Colonic mucosa (tissue), 4 donors: Measurements from ENCODE around the gene ELMO1. TPM values are rescaled to one million over a fixed set of nuclear protein-coding genes. Genes with fewer than 3 reads are reported as not detected.

ENCODE experiments used
- DNase-seq: peaks from one replicate; pipeline ENCODE4 v3.0.0-alpha.2; 2020
- H3K27ac ChIP-seq: fragments of 200-600 bp; one replicate; pipeline ENCODE4 v1.8.0; 2021
- H3K27me3 ChIP-seq: fragments of 200-600 bp; one replicate; pipeline ENCODE4 v1.8.0; 2021
- H3K36me3 ChIP-seq: fragments of 200-600 bp; one replicate; pipeline ENCODE4 v1.8.0; 2021
- H3K4me1 ChIP-seq: fragments of 200-600 bp; one replicate; pipeline ENCODE4 v1.8.0; 2021; ENCODE audit warnings: mild to moderate bottlenecking
- H3K4me3 ChIP-seq: fragments of 200-600 bp; one replicate; pipeline ENCODE4 v1.8.0; 2021
- H3K9ac ChIP-seq, 2 donors: one replicate each; pipeline ENCODE4 v1.7.0; 2013; ENCODE audit warnings: control low read depth in 2 of 2, low read depth in 2 of 2, low read length in 2 of 2
- H3K9me3 ChIP-seq: fragments of 200-600 bp; one replicate; pipeline ENCODE4 v1.8.0; 2021
- intact Hi-C: fragments of 100-400 bp; cut with DNase I; formaldehyde crosslinking; loops from one replicate; pipeline ENCODE4 v1.14.1; 2022
- total RNA-seq, 2 donors: library from RNA; stranded (reverse); fragmentation: NEBNext Ultra II Directional in 1 of 2; extraction: Animal tissue kit (Norgen Biotek cat#: 25700) in 1 of 2; gene quantifications; one replicate each; pipeline ENCODE4 v1.2.1, GENCODE V29; 2021
- TF ChIP-seq, protein P1 (sequence below): fragments of 200-600 bp; IDR thresholded peaks from one replicate; pipeline ENCODE4 v1.8.0; 2022; ENCODE audit warnings: antibody characterized with exemption, mild to moderate bottlenecking
- donor health status: healthy.
- donor health status: DM: no; HTN: no; CAD: no.
- donor health status: DM: no; HTN: no; CAD: no.

Gene ELMO1
- total RNA-seq, 2 donors from 2014 or later: 4.2 to 4.7 TPM

DNA sequence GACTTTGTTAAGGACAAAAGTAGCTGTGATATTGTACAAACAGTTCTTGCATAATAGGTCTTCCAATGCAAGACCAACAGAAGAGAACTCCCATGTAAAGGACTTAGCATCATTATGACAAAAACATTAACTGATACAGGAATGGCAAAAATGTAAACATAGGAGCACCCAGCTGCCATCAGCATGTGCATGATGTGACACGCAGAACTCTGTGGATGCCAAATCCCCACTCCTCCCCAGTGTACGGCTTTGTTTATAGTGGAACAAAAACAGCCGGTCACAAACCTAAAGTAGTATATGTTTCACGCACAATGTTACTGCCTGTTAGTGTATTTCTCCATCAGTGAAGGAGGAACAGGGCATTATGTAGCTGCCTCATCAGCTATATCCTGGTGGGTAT is 408.3 kb downstream of the ELMO1 start:
- TF ChIP-seq, protein P1, sequence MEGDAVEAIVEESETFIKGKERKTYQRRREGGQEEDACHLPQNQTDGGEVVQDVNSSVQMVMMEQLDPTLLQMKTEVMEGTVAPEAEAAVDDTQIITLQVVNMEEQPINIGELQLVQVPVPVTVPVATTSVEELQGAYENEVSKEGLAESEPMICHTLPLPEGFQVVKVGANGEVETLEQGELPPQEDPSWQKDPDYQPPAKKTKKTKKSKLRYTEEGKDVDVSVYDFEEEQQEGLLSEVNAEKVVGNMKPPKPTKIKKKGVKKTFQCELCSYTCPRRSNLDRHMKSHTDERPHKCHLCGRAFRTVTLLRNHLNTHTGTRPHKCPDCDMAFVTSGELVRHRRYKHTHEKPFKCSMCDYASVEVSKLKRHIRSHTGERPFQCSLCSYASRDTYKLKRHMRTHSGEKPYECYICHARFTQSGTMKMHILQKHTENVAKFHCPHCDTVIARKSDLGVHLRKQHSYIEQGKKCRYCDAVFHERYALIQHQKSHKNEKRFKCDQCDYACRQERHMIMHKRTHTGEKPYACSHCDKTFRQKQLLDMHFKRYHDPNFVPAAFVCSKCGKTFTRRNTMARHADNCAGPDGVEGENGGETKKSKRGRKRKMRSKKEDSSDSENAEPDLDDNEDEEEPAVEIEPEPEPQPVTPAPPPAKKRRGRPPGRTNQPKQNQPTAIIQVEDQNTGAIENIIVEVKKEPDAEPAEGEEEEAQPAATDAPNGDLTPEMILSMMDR: no peak
- no peaks in the 10 kb centered on the region for H3K4me1 ChIP-seq
- H3K27me3 ChIP-seq: no peaks in the 10 kb centered on the region
- H3K9ac ChIP-seq: no peak overlapping the region
- intact Hi-C loops: no loop called here
- no peaks in the 10 kb centered on the region for H3K9me3 ChIP-seq
- no peaks in the 10 kb centered on the region for H3K36me3 ChIP-seq
- no peak overlapping the region for H3K4me3 ChIP-seq
- H3K27ac ChIP-seq: no peak overlapping the region
- no peak for DNase-seq

- no peaks in the 10 kb centered on the region for H3K9me3 ChIP-seq
- TF ChIP-seq, protein P1: no peak
- no peak overlapping the region for H3K4me3 ChIP-seq
- no peaks in the 10 kb centered on the region for H3K27me3 ChIP-seq
- no peaks in the 10 kb centered on the region for H3K4me1 ChIP-seq
- H3K36me3 ChIP-seq: no peaks in the 10 kb centered on the region
- DNase-seq: no peak
- intact Hi-C loops: no loop called here
- no peak overlapping the region for H3K27ac ChIP-seq
- no peak overlapping the region for H3K9ac ChIP-seq
Observed at GRCh38 chr7:37039131-37039749, 409.4 kb downstream of the ELMO1 start.

DNA sequence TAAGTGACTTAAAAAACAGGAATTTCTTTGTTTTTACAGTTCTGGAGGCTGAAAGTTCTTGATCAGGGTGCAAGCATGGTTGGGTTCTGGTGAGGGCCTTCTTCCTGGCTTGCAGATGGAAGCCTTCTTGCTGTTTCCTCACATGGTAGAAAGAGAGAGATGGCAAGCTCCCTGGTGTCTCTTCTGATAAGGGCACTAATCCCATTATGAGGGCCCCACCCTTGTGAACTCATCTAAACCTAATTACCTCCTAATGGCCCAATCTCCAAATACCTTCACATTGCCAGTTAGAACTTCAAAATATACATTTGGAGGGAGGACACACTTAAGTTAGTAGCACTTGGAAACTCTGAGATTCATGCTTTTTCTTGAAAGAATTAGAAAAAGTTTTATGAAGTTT is 410.0 kb downstream of the ELMO1 start:
- H3K4me1 ChIP-seq: no peaks in the 10 kb centered on the region

GRCh38 chr7:37037286-37037685 is 411.4 kb downstream of the ELMO1 start:
- Histone ChIP-seq H3K27ac (no peak overlapping the region), H3K27me3 (no peaks in the 10 kb centered on the region), H3K4me1 (no peaks in the 10 kb centered on the region), H3K4me3 (no peak overlapping the region), H3K9ac (no peak overlapping the region), H3K9me3 (no peaks in the 10 kb centered on the region), H3K36me3 (no peaks in the 10 kb centered on the region)
- intact Hi-C loops: no loop called here
- DNase-seq: no peak
- TF ChIP-seq, protein P1: no peak

More for the DNA sequence above, 410.0 kb downstream of the ELMO1 start:
- no peaks in the 10 kb centered on the region for H3K36me3 ChIP-seq
- TF ChIP-seq, protein P1: no peak
- H3K9ac ChIP-seq: no peak overlapping the region
- H3K27ac ChIP-seq: no peak overlapping the region
- no peaks in the 10 kb centered on the region for H3K27me3 ChIP-seq
- no peak for DNase-seq
- H3K9me3 ChIP-seq: no peaks in the 10 kb centered on the region
- intact Hi-C loops: no loop called here
- H3K4me3 ChIP-seq: no peak overlapping the region

- Histone ChIP-seq H3K27ac (no peak overlapping the region), H3K9ac (no peak overlapping the region), H3K27me3 (no peaks in the 10 kb centered on the region), H3K9me3 (no peaks in the 10 kb centered on the region), H3K4me1 (no peaks in the 10 kb centered on the region), H3K4me3 (no peak overlapping the region), H3K36me3 (no peaks in the 10 kb centered on the region)
- intact Hi-C loops: no loop called here
- TF ChIP-seq, protein P1: no peak
- no peak for DNase-seq
Observed at GRCh38 chr7:37035631-37036030, 413.0 kb downstream of the ELMO1 start.
